Left lung (tissue), 10 donors: ENCODE data around the gene WDR7. TPM values are rescaled to one million over a fixed set of nuclear protein-coding genes. Genes with fewer than 3 reads are reported as not detected.

Source experiments
- ATAC-seq: fragments of 200-7000 bp; cut with Tn5 transposase; one replicate; pipeline ENCODE4 v1.9.1; 2020; ENCODE audit warnings: moderate library complexity
- DNase-seq, 4 donors: peaks; one replicate each; pipeline ENCODE4 v3.0.0-alpha.2; 2013 to 2020
- H3K27ac ChIP-seq, 2 donors: fragments of 200-600 bp; sonication (generic) in 1 of 2; one replicate each; pipeline versions ENCODE4 v1.5.0 to v1.8.0; 2020 to 2021
- H3K27me3 ChIP-seq, 2 donors: fragments of 200-600 bp; sonication (generic) in 1 of 2; one replicate each; pipeline versions ENCODE4 v1.5.0 to v1.8.0; 2020 to 2021
- H3K36me3 ChIP-seq, 2 donors: fragments of 200-600 bp; sonication (generic) in 1 of 2; one replicate each; pipeline versions ENCODE4 v1.5.0 to v1.8.0; 2020 to 2021
- H3K4me1 ChIP-seq, 2 donors: fragments of 200-600 bp; one replicate each; pipeline ENCODE4 v1.8.0; 2021
- H3K4me3 ChIP-seq, 2 donors: fragments of 200-600 bp; sonication (generic) in 1 of 2; one replicate each; pipeline versions ENCODE4 v1.5.0 to v1.8.0; 2020 to 2021; ENCODE audit warnings: mild to moderate bottlenecking in 1 of 2
- H3K9me3 ChIP-seq, 2 donors: fragments of 200-600 bp; sonication (generic) in 1 of 2; one replicate each; pipeline versions ENCODE4 v1.5.0 to v1.8.0; 2020 to 2021
- intact Hi-C, 2 donors: fragments of 100-400 bp; cut with DNase I; formaldehyde crosslinking; loops; one replicate each; pipeline versions ENCODE4 v1.11.2 to v1.14.2; 2022
- polyA plus RNA-seq, 6 donors: library from polyadenylated mRNA; unstranded; fragments of 120-200 nt; gene quantifications; one replicate each; pipeline ENCODE4 v1.2.1, GENCODE V29; 2013; ENCODE audit not compliant: insufficient read length in 6 of 6
- total RNA-seq, 2 donors: library from RNA; stranded (reverse); fragmentation: NEBNext Ultra II Directional; extraction: Animal tissue kit (Norgen Biotek cat#: 25700); gene quantifications; one replicate each; pipeline ENCODE4 v1.2.1, GENCODE V29; 2021
- TF ChIP-seq, protein P1 (sequence below), 2 donors: fragments of 200-600 bp; sonication (generic) in 1 of 2; IDR thresholded peaks; one replicate each; pipeline versions ENCODE4 v1.5.0 to v1.8.0; 2021; ENCODE audit warnings: antibody characterized with exemption in 2 of 2
- donor health status: DM: no; HTN: yes; CAD: no.
- donor health status: DM: no; HTN: no; CAD: no.

Gene WDR7
- total and polyA plus RNA-seq, 8 donors = 10.9 to 37.7 (median 12.8) TPM

DNA sequence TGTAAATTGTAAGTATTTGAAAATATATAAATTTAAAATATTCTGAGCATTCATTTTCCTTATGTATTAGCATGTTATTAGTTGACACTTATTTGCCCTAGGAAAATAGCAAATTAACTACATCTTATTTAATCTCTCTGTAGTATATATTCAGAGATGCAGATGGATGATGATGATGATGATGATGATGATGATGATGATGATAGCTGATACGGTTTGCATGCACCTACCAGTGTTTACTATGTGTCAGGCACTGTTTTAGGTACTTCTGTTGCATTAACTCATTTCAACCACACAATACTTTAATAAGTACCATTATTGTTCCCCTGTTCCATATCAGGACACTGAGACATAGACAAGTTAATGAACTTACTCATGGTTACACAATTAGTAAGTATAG, 304.3 kb downstream of the WDR7 start:
- H3K27ac ChIP-seq = no peak overlapping the region
- ATAC-seq (no peak), DNase-seq (no peak)
- no peaks in the 10 kb centered on the region for H3K36me3 ChIP-seq
- no peaks in the 10 kb centered on the region for H3K9me3 ChIP-seq
- TF ChIP-seq, protein P1, sequence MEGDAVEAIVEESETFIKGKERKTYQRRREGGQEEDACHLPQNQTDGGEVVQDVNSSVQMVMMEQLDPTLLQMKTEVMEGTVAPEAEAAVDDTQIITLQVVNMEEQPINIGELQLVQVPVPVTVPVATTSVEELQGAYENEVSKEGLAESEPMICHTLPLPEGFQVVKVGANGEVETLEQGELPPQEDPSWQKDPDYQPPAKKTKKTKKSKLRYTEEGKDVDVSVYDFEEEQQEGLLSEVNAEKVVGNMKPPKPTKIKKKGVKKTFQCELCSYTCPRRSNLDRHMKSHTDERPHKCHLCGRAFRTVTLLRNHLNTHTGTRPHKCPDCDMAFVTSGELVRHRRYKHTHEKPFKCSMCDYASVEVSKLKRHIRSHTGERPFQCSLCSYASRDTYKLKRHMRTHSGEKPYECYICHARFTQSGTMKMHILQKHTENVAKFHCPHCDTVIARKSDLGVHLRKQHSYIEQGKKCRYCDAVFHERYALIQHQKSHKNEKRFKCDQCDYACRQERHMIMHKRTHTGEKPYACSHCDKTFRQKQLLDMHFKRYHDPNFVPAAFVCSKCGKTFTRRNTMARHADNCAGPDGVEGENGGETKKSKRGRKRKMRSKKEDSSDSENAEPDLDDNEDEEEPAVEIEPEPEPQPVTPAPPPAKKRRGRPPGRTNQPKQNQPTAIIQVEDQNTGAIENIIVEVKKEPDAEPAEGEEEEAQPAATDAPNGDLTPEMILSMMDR (IDR thresholded peaks at IDR 0.05) = no peak
- H3K27me3 ChIP-seq = no peaks in the 10 kb centered on the region
- no peak overlapping the region for H3K4me3 ChIP-seq
- intact Hi-C loops = no loop called here
- no peaks in the 10 kb centered on the region for H3K4me1 ChIP-seq

DNA sequence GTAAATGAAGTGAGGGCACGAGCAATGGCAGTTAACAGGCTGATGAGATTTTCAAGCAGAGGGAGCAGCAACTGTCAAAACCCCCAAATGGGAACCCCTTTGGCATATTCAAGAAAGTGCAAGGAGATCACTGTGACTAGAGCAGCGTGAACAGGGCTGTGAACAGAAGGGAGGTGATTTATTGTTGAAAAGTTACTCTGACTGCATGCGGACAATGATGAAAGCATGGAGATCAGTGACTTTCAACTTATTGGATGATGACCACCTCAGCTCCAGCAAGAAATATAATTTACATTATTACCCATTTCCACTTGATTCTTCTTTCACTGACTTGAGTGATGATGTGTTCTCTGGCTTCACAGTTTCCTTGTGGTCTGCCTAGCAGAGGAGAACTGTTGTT, 308.0 kb downstream of the WDR7 start:
- Histone ChIP-seq H3K9me3 (no peaks in the 10 kb centered on the region), H3K4me3 (no peak overlapping the region), H3K36me3 (no peaks in the 10 kb centered on the region), H3K4me1 (no peaks in the 10 kb centered on the region), H3K27ac (no peak overlapping the region), H3K27me3 (no peaks in the 10 kb centered on the region)
- intact Hi-C loops = no loop called here
- TF ChIP-seq, protein P1 (IDR thresholded peaks at IDR 0.05) = no peak
- DNase-seq = no peak
- no peak for ATAC-seq

DNA sequence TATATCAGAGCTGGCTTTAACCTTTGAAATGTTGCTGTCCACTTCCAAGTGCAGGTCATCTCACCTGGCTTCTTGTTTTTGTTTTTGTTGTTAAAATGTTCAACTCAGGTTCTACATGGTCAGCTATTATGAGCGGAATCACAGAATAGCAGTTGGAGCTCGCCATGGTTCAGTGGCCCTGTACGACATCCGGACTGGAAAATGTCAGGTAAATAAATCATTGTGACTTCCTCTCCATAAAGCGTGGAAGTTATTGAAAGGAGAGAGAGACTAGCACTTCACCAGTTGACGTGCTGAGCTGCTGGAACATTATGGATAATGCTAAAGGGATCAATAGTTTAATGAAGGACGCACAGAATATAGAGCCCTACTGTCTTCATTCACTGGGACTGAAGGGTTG, 311.2 kb downstream of the WDR7 start:
- intact Hi-C loops = no loop called here
- ATAC-seq = no peak
- TF ChIP-seq, protein P1 (IDR thresholded peaks at IDR 0.05) = no peak
- H3K27ac ChIP-seq = no peak overlapping the region
- no peak for DNase-seq
- H3K4me3 ChIP-seq = no peak overlapping the region
- no peaks in the 10 kb centered on the region for H3K27me3 ChIP-seq
- no peaks in the 10 kb centered on the region for H3K9me3 ChIP-seq
- H3K4me1 ChIP-seq = no peaks in the 10 kb centered on the region
- H3K36me3 ChIP-seq = no peaks in the 10 kb centered on the region

DNA sequence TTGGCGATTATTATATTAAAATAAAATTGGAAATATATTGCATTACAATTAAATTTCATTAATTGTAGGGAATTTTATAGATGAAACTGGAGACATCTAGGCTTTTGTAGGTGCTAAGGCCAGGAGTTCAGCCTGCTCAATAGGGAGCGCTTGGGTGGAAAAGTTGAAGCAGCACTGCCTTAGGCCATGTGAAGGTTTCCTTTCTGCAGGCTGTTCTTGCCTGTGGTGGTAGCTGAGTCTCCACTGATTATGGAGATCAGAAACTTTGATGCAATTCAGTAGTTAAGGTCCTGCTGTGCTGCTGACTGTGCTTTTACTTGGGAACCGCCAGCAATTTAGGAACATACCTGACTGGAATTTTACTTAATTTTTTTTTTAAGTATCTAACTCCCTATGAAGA, 315.9 kb downstream of the WDR7 start:
- Histone ChIP-seq H3K9me3 (no peaks in the 10 kb centered on the region), H3K27me3 (no peaks in the 10 kb centered on the region), H3K4me3 (no peak overlapping the region), H3K4me1 (no peaks in the 10 kb centered on the region), H3K27ac (no peak overlapping the region), H3K36me3 (no peaks in the 10 kb centered on the region)
- ATAC-seq (no peak), DNase-seq (no peak)
- intact Hi-C loops = no loop called here
- TF ChIP-seq, protein P1 (IDR thresholded peaks at IDR 0.05) = no peak

DNA sequence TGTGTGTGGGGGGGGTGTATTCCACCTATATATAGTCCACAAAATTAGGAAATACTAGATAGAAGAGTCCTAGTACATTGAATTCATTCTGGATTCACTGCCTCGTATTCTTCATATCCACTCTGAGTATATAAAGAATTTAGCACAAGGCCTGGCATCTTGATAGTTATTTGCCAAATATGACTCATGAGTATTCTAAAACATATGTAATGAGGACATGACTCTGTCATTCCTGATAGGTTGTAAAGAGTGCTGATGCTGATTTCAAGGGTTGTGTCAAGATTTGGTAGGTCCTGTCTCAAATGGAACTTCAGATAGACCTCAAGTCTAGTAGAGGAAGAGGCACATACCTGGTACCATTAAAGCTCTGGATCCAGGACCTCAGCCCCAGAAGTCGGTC, 322.3 kb downstream of the WDR7 start:
- Histone ChIP-seq H3K4me3 (no peak overlapping the region), H3K9me3 (no peaks in the 10 kb centered on the region), H3K36me3 (no peaks in the 10 kb centered on the region), H3K27ac (no peak overlapping the region), H3K27me3 (no peaks in the 10 kb centered on the region), H3K4me1 (no peaks in the 10 kb centered on the region)
- TF ChIP-seq, protein P1 (IDR thresholded peaks at IDR 0.05) = no peak
- no peak for ATAC-seq
- DNase-seq = no peak
- intact Hi-C loops = no loop called here
